ENCODE data around the gene GCNT2. TPM values are rescaled to one million over a fixed set of nuclear protein-coding genes. Genes with fewer than 3 reads are reported as not detected.

The GCNT2 gene
- total RNA-seq, 1 experiment from 2014 or later: 51.2 TPM

- TF ChIP-seq ZNF512 (CRISPR knock-in tag; IDR thresholded peaks at IDR 0.05; ENCODE audit: borderline replicate concordance): no peak
- TF ChIP-seq AFF4 (CRISPR knock-in tag; IDR thresholded peaks at IDR 0.05; ENCODE audit: borderline replicate concordance): no peak
- no peak for TF ChIP-seq SOX15 (CRISPR knock-in tag; IDR thresholded peaks at IDR 0.05)
Measured at GRCh38 chr6:10613077-10613476, 91.9 kb downstream of the GCNT2 start (continued).

- Mint-ChIP-seq H3K4me1 (peaks cover 36% of the 10 kb centered on the region), H3K9me3 (peaks cover 18% of the 10 kb centered on the region), H3K36me3 (peaks cover 43% of the 10 kb centered on the region), H3K27me3 (ENCODE audit: low read depth) (no peaks in the 10 kb centered on the region; the same call in 1 of the 2 replicates), H3K27ac (no peak overlapping the region), H3K4me3 (no peak overlapping the region)
- no peak for DNase-seq (ENCODE audit: low spot score)
- CTCF ChIA-PET: interaction anchor here (0.9 kb wide), 1 partner anchor 103 kb away, joined by 3 read pairs; no protein-coding TSS in a partner anchor
- ATAC-seq: no peak
- POLR2A ChIA-PET: no interaction called here
- no peak for TF ChIP-seq SOX15 (CRISPR knock-in tag; IDR thresholded peaks at IDR 0.05)
- no peak for TF ChIP-seq ZBTB21 (CRISPR knock-in tag; IDR thresholded peaks at IDR 0.05; ENCODE audit: borderline replicate concordance)
- no peak for TF ChIP-seq FOXP1 (CRISPR knock-in tag; IDR thresholded peaks at IDR 0.05; ENCODE audit: borderline replicate concordance)
- TF ChIP-seq FOXK1 (CRISPR knock-in tag; IDR thresholded peaks at IDR 0.05): no peak
- TF ChIP-seq FOXJ3 (CRISPR knock-in tag; IDR thresholded peaks at IDR 0.05; ENCODE audit: borderline replicate concordance): no peak
- no peak for TF ChIP-seq ARID4B (CRISPR knock-in tag; IDR thresholded peaks at IDR 0.05; ENCODE audit: borderline replicate concordance)
- TF ChIP-seq CTCF (IDR thresholded peaks at IDR 0.05): no peak
- no peak for TF ChIP-seq NFYB (CRISPR knock-in tag; conservative IDR thresholded peaks at IDR 0.05; ENCODE audit: low read depth)
- no peak for TF ChIP-seq ESRRA (CRISPR knock-in tag; IDR thresholded peaks at IDR 0.05; ENCODE audit: borderline replicate concordance)
- TF ChIP-seq ZNF423 (CRISPR knock-in tag; IDR thresholded peaks at IDR 0.05): no peak
- TF ChIP-seq SP1 (CRISPR knock-in tag; conservative IDR thresholded peaks at IDR 0.05): no peak
- TF ChIP-seq ZNF138 (CRISPR knock-in tag; conservative IDR thresholded peaks at IDR 0.05): no peak
- no peak for TF ChIP-seq TEAD1 (CRISPR knock-in tag; IDR thresholded peaks at IDR 0.05)
- no peak for TF ChIP-seq ATF3 (CRISPR knock-in tag; conservative IDR thresholded peaks at IDR 0.05)
- TF ChIP-seq ZSCAN18 (CRISPR knock-in tag; IDR thresholded peaks at IDR 0.05): no peak
- no peak for TF ChIP-seq ZNF425 (CRISPR knock-in tag; conservative IDR thresholded peaks at IDR 0.05)
- TF ChIP-seq ATF1 (CRISPR knock-in tag; IDR thresholded peaks at IDR 0.05): no peak
Measured at GRCh38 chr6:10613723-10614122, 92.6 kb downstream of the GCNT2 start.
